Neural progenitor cell (in vitro differentiated cells): ENCODE data around the gene PRMT6. TPM values are rescaled to one million over a fixed set of nuclear protein-coding genes. Genes with fewer than 3 reads are reported as not detected.

ENCODE experiments used
- DNase-seq: peaks from one replicate; pipeline ENCODE4 v3.0.0-alpha.2; 2016; ENCODE audit warnings: low spot score
- H2AFZ ChIP-seq: fragments of 200-600 bp; sonication (generic); replicated peaks from 2 replicates; pipeline ENCODE4 v1.6.1; 2016; ENCODE audit warnings: antibody characterized with exemption
- H3F3A ChIP-seq: fragments of 200-600 bp; sonication (generic); 2 replicates; pipeline ENCODE4 v1.6.1; 2016; ENCODE audit warnings: antibody characterized with exemption, low read depth
- H3K27ac ChIP-seq: fragments of 200-600 bp; sonication (generic); 2 replicates; pipeline ENCODE4 v1.5.1; 2016; ENCODE audit warnings: mild to moderate bottlenecking
- H3K27me3 ChIP-seq: fragments of 200-600 bp; sonication (generic); 2 replicates; pipeline ENCODE4 v1.6.1; 2016; ENCODE audit warnings: mild to moderate bottlenecking, moderate library complexity
- H3K36me3 ChIP-seq: fragments of 200-600 bp; sonication (generic); 2 replicates; pipeline ENCODE4 v1.5.1; 2016
- H3K4me1 ChIP-seq: fragments of 200-600 bp; sonication (generic); 2 replicates; pipeline ENCODE4 v1.6.1; 2016; ENCODE audit warnings: mixed run types
- H3K4me2 ChIP-seq: fragments of 200-600 bp; sonication (generic); 2 replicates; pipeline ENCODE4 v1.6.1; 2016
- H3K4me3 ChIP-seq: fragments of 200-600 bp; sonication (generic); 2 replicates; pipeline ENCODE4 v1.5.1; 2016
- H3K79me2 ChIP-seq: fragments of 200-600 bp; sonication (generic); 2 replicates; pipeline ENCODE4 v1.6.1; 2016; ENCODE audit warnings: low read depth
- H3K9ac ChIP-seq: fragments of 200-600 bp; sonication (generic); 2 replicates; pipeline ENCODE4 v1.6.1; 2016
- H3K9me3 ChIP-seq: fragments of 200-600 bp; sonication (generic); 2 replicates; pipeline ENCODE4 v1.5.1; 2016; ENCODE audit warnings: low read depth
- H4K20me1 ChIP-seq: fragments of 200-600 bp; sonication (generic); 2 replicates; pipeline ENCODE4 v1.6.1; 2016; ENCODE audit warnings: low read depth
- H3K27ac Mint-ChIP-seq: 3 replicates; pipeline ENCODE4 v1.8.0; 2021; ENCODE audit warnings: mixed read lengths
- H3K27me3 Mint-ChIP-seq: 2 replicates; pipeline ENCODE4 v1.8.0; 2022; ENCODE audit warnings: low read depth, mild to moderate bottlenecking, inconsistent platforms, moderate library complexity, mixed read lengths; ENCODE audit not compliant: insufficient read depth
- H3K36me3 Mint-ChIP-seq: 3 replicates; pipeline ENCODE4 v1.8.0; 2021; ENCODE audit warnings: mixed read lengths
- H3K4me1 Mint-ChIP-seq: 3 replicates; pipeline ENCODE4 v1.8.0; 2021; ENCODE audit warnings: mixed read lengths
- H3K4me3 Mint-ChIP-seq: 3 replicates; pipeline ENCODE4 v1.8.0; 2021; ENCODE audit warnings: mild to moderate bottlenecking, moderate library complexity, mixed read lengths
- H3K9me3 Mint-ChIP-seq: 3 replicates; pipeline ENCODE4 v1.8.0; 2020; ENCODE audit warnings: mixed read lengths
- EZH2 ChIP-seq: fragments of 200-600 bp; sonication (generic); IDR thresholded peaks from 2 replicates; pipeline ENCODE4 v1.6.1; 2017; ENCODE audit warnings: antibody characterized with exemption, mild to moderate bottlenecking, moderate library complexity
- EZH2phosphoT487 ChIP-seq: fragments of 200-600 bp; sonication (generic); IDR thresholded peaks from 2 replicates; pipeline ENCODE4 v1.6.1; 2017; ENCODE audit warnings: antibody characterized with exemption
- total RNA-seq: library from RNA; depleted of rRNA; stranded (reverse); fragments of >200 nt; gene quantifications from 2 replicates; pipeline ENCODE4 v1.2.3, GENCODE V29; 2015; ENCODE audit warnings: low replicate concordance
- TF ChIP-seq, protein P1 (sequence below): fragments of 200-600 bp; sonication (generic); IDR thresholded peaks from 2 replicates; pipeline ENCODE4 v1.5.1; 2017; ENCODE audit warnings: antibody characterized with exemption, mild to moderate bottlenecking

PRMT6 gene
- total RNA-seq, 1 donor from 2014 or later: 33.1 TPM

GRCh38 chr1:107057197-107058133 is 991 bp downstream of the PRMT6 start:
- Mint-ChIP-seq H3K9me3 (no peaks in the 10 kb centered on the region), H3K36me3 (peaks cover 3% of the 10 kb centered on the region), H3K4me1 (peaks cover 20% of the 10 kb centered on the region), H3K4me3 (peak overlapping the region; percentile 96), H3K27me3 (peaks cover 7% of the 10 kb centered on the region), H3K27ac (peak overlapping the region; percentile 69)
- H3K36me3 ChIP-seq: no peaks in the 10 kb centered on the region
- H3K27me3 ChIP-seq: no peaks in the 10 kb centered on the region
- H3K4me3 ChIP-seq: peak overlapping the region; percentile 59
- peak; percentile 78 for DNase-seq
- H3F3A ChIP-seq: peaks cover 3% of the 10 kb centered on the region
- H2AFZ ChIP-seq: peak overlapping the region; percentile 79
- H3K4me2 ChIP-seq: peak overlapping the region; percentile 92
- H4K20me1 ChIP-seq: no peaks in the 10 kb centered on the region
- peaks cover 23% of the 10 kb centered on the region for H3K4me1 ChIP-seq
- H3K27ac ChIP-seq: peak overlapping the region; percentile 15
- H3K9ac ChIP-seq: peak overlapping the region; percentile 48
- TF ChIP-seq EZH2: no peak
- TF ChIP-seq, protein P1, sequence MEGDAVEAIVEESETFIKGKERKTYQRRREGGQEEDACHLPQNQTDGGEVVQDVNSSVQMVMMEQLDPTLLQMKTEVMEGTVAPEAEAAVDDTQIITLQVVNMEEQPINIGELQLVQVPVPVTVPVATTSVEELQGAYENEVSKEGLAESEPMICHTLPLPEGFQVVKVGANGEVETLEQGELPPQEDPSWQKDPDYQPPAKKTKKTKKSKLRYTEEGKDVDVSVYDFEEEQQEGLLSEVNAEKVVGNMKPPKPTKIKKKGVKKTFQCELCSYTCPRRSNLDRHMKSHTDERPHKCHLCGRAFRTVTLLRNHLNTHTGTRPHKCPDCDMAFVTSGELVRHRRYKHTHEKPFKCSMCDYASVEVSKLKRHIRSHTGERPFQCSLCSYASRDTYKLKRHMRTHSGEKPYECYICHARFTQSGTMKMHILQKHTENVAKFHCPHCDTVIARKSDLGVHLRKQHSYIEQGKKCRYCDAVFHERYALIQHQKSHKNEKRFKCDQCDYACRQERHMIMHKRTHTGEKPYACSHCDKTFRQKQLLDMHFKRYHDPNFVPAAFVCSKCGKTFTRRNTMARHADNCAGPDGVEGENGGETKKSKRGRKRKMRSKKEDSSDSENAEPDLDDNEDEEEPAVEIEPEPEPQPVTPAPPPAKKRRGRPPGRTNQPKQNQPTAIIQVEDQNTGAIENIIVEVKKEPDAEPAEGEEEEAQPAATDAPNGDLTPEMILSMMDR: no peak
- TF ChIP-seq EZH2phosphoT487: no peak
- H3K79me2 ChIP-seq: peaks cover 33% of the 10 kb centered on the region
- H3K9me3 ChIP-seq: no peaks in the 10 kb centered on the region

DNA sequence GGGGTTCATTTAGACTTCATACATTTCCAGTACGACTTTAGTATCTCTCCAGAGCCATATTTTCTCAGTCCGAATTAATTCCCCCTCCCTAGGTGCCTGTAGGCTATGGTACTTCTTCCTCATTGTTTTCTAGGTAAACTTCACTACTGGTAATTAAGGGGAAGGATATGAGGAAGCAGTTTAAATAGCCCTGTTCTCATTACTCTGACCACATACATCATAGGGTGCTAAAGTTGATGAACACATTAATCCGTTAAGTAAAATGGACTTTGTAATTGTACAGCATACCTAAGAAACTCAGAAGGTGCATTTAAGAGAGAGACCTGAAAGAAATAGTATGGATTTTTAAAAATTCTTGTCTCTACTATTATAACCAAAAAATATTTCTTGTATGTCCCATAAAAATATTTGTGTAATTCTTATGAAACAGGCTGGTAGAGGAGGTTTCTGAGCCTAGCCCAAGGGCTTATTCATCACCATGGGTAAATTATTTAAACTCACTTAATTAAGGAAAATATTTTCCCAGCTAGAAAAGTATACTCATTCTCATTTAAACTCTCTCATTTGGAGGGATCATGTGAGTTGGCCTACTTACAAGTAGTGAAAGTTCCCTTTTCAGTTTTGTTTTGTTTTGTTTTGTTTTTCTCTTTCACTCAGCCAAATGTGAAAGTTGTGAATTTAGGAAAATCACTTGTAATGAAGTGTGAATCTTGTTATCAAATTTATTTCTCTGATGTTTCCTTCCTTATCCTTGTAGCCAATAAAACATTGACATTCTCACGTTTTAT is 2.0 kb downstream of the PRMT6 start:
- H3K27ac Mint-ChIP-seq: no peak overlapping the region
- H3K9me3 ChIP-seq: no peaks in the 10 kb centered on the region
- peaks cover 23% of the 10 kb centered on the region for H3K4me1 ChIP-seq
- peak overlapping the region; percentile 96 for H3K4me3 Mint-ChIP-seq
- H3F3A ChIP-seq: peaks cover 3% of the 10 kb centered on the region
- no peaks in the 10 kb centered on the region for H3K27me3 ChIP-seq
- peaks cover 7% of the 10 kb centered on the region for H3K27me3 Mint-ChIP-seq
- DNase-seq: no peak
- H3K4me2 ChIP-seq: peak overlapping the region; percentile 92
- no peaks in the 10 kb centered on the region for H3K9me3 Mint-ChIP-seq
- no peaks in the 10 kb centered on the region for H4K20me1 ChIP-seq
- peaks cover 3% of the 10 kb centered on the region for H3K36me3 Mint-ChIP-seq
- H3K79me2 ChIP-seq: peaks cover 33% of the 10 kb centered on the region
- H3K36me3 ChIP-seq: no peaks in the 10 kb centered on the region
- H3K27ac ChIP-seq: no peak overlapping the region
- no peak overlapping the region for H3K9ac ChIP-seq
- H3K4me3 ChIP-seq: peak overlapping the region; percentile 59
- TF ChIP-seq, protein P1: no peak
- TF ChIP-seq EZH2 (no peak), EZH2phosphoT487 (no peak)
- peaks cover 20% of the 10 kb centered on the region for H3K4me1 Mint-ChIP-seq
- H2AFZ ChIP-seq: no peak overlapping the region

GRCh38 chr1:107061886-107062285 is 5.4 kb downstream of the PRMT6 start:
- Mint-ChIP-seq H3K27me3 (no peaks in the 10 kb centered on the region), H3K36me3 (peaks cover 3% of the 10 kb centered on the region), H3K9me3 (no peaks in the 10 kb centered on the region), H3K27ac (no peak overlapping the region), H3K4me1 (peaks cover 17% of the 10 kb centered on the region), H3K4me3 (no peak overlapping the region)
- Histone ChIP-seq H3K4me3 (no peak overlapping the region), H3K4me2 (no peak overlapping the region), H2AFZ (no peak overlapping the region), H4K20me1 (no peaks in the 10 kb centered on the region), H3K4me1 (peaks cover 23% of the 10 kb centered on the region), H3K27me3 (no peaks in the 10 kb centered on the region), H3F3A (no peaks in the 10 kb centered on the region), H3K36me3 (no peaks in the 10 kb centered on the region), H3K9ac (no peak overlapping the region), H3K27ac (no peak overlapping the region), H3K79me2 (peaks cover 29% of the 10 kb centered on the region), H3K9me3 (no peaks in the 10 kb centered on the region)
- no peak for DNase-seq
- TF ChIP-seq, protein P1: no peak
- TF ChIP-seq EZH2phosphoT487 (no peak), EZH2 (no peak)
